ENCODE results near the gene COX4I2. TPM values are rescaled to one million over a fixed set of nuclear protein-coding genes. Genes with fewer than 3 reads are reported as not detected.
A peak's percentile ranks its signal among the peaks of the same experiment; 100 is the strongest.

COX4I2 gene
- total RNA-seq, 2 experiments from 2014 or later: not detected

GRCh38 chr20:31681769-31682168, 44.1 kb downstream of the COX4I2 start:
- Mint-ChIP-seq H3K9me3 (no peaks in the 10 kb centered on the region), H3K27me3 (no peaks in the 10 kb centered on the region), H3K27ac (peak overlapping the region; percentile 50), H3K36me3 (ENCODE audit: low read depth) (peaks cover 81% of the 10 kb centered on the region), H3K4me1 (ENCODE audit: low read depth) (peaks cover 89% of the 10 kb centered on the region), H3K4me3 (no peak overlapping the region)
- CTCF ChIA-PET: interaction anchor here (0.9 to 5.4 kb wide), 2 partner anchors 20 to 42 kb away, joined by 3 to 18 read pairs; no protein-coding TSS in a partner anchor
- TF ChIP-seq CTCF (IDR thresholded peaks at IDR 0.05): no peak
- intact Hi-C loops (cut with micrococcal nuclease): no loop called here
- POLR2A ChIA-PET: no interaction called here
- no peak for DNase-seq
- no peak for ATAC-seq

GRCh38 chr20:31682352-31682751, 44.6 kb downstream of the COX4I2 start:
- ChIA-PET CTCF (interaction anchor here (1.0 to 5.4 kb wide), 2 partner anchors 21 to 41 kb away, joined by 6 to 18 read pairs; no protein-coding TSS in a partner anchor), POLR2A (interaction anchor here (1.3 kb wide), 1 partner anchor 36 kb away, joined by 3 read pairs; no protein-coding TSS in a partner anchor)
- no peak for TF ChIP-seq CTCF (IDR thresholded peaks at IDR 0.05)
- Mint-ChIP-seq H3K4me3 (no peak overlapping the region), H3K27ac (peak overlapping the region; percentile 50), H3K4me1 (ENCODE audit: low read depth) (peaks cover 90% of the 10 kb centered on the region), H3K27me3 (no peaks in the 10 kb centered on the region), H3K36me3 (ENCODE audit: low read depth) (peaks cover 84% of the 10 kb centered on the region), H3K9me3 (no peaks in the 10 kb centered on the region)
- DNase-seq (no peak), ATAC-seq (no peak)
- intact Hi-C loops (cut with micrococcal nuclease): no loop called here

GRCh38 chr20:31682927-31683326, 45.2 kb downstream of the COX4I2 start:
- ATAC-seq: no peak
- H3K27ac Mint-ChIP-seq: peak overlapping the region; percentile 47
- ChIA-PET CTCF (interaction anchor here (0.6 to 5.4 kb wide), 3 partner anchors 21 to 53 kb away, joined by 3 to 18 read pairs (median 6); no protein-coding TSS in a partner anchor), POLR2A (interaction anchor here (1.3 kb wide), 1 partner anchor 36 kb away, joined by 3 read pairs; no protein-coding TSS in a partner anchor)
- H3K9me3 Mint-ChIP-seq: no peaks in the 10 kb centered on the region
- TF ChIP-seq CTCF (IDR thresholded peaks at IDR 0.05): no peak
- H3K4me3 Mint-ChIP-seq: no peak overlapping the region
- H3K4me1 Mint-ChIP-seq (ENCODE audit: low read depth): peaks cover 89% of the 10 kb centered on the region
- H3K36me3 Mint-ChIP-seq (ENCODE audit: low read depth): peaks cover 83% of the 10 kb centered on the region
- H3K27me3 Mint-ChIP-seq: no peaks in the 10 kb centered on the region
- no peak for DNase-seq
- intact Hi-C loops (cut with micrococcal nuclease): no loop called here

- DNase-seq: peak; percentile 40
- peak; percentile 59 for ATAC-seq
- peaks cover 79% of the 10 kb centered on the region for H3K36me3 Mint-ChIP-seq (ENCODE audit: low read depth)
- intact Hi-C loops (cut with micrococcal nuclease): no loop called here
- ChIA-PET POLR2A (interaction anchor here (0.9 to 2.8 kb wide), 11 partner anchors 9 to 47 kb away, joined by 3 to 19 read pairs (median 3); no protein-coding TSS in a partner anchor), CTCF (interaction anchor here (1.0 to 5.4 kb wide), 6 partner anchors 8 to 39 kb away, joined by 3 to 18 read pairs (median 7); no protein-coding TSS in a partner anchor)
- peak overlapping the region; percentile 81 for H3K27ac Mint-ChIP-seq
- H3K4me1 Mint-ChIP-seq (ENCODE audit: low read depth): peaks cover 79% of the 10 kb centered on the region
- no peaks in the 10 kb centered on the region for H3K27me3 Mint-ChIP-seq
- H3K9me3 Mint-ChIP-seq: no peaks in the 10 kb centered on the region
- no peak for TF ChIP-seq CTCF (IDR thresholded peaks at IDR 0.05)
- H3K4me3 Mint-ChIP-seq: no peak overlapping the region
These were observed 46.7 kb downstream of the COX4I2 start for GRCh38 chr20:31684153-31685015.

All from activated CD8-positive, alpha-beta T cell treated with anti-CD3 and anti-CD28 coated beads for 36 hours (primary cell).